Hippocampal formation (tissue), 2 donors: Measurements from ENCODE around the gene DPP8.
"Not testable (repeated sequence)": the region's sequence is repeated elsewhere in the genome, so short reads cannot be mapped to it uniquely, and the experiment has no call there.

Experiments
- DNase-seq, 2 donors: peaks; one replicate each; lab custom pipeline; 2025; lab: John Stamatoyannopoulos, UW

DPP8 gene

GRCh38 chr15:65516997-65517865 lies at the start of gene DPP8:
Gene DPP8, minus strand, starts transcription at chr15:65517689. Its CDS starts 5,136 bp downstream, at chr15:65512553.
- peak; percentile 91 to 94 for DNase-seq

- no peak for DNase-seq
These were observed 44.4 kb upstream of the DPP8 start for GRCh38 chr15:65561934-65562333.

DNA sequence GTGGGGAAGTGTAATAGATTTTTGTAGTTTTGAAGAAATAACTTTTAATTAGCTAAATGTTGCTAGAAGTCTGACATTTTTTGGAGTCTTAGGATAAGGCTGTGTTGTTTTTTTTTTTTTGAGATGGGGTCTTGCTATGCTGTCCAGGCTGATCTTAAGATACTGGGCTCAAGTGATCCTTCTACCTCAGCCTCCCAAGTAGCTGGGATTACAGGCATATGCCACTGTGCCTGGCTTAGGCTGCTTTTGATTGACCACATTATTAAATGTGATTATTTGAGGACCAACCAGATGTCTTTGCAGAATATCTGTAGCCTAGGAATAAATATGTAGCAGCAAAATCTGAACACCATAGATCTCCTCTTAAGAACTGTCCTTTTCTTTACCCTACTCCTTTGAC lies 42.5 kb upstream of the DPP8 start:
- DNase-seq, result no peak

GRCh38 chr15:65558997-65559760 lies 41.7 kb upstream of the DPP8 start:
- DNase-seq, result no peak

DNA sequence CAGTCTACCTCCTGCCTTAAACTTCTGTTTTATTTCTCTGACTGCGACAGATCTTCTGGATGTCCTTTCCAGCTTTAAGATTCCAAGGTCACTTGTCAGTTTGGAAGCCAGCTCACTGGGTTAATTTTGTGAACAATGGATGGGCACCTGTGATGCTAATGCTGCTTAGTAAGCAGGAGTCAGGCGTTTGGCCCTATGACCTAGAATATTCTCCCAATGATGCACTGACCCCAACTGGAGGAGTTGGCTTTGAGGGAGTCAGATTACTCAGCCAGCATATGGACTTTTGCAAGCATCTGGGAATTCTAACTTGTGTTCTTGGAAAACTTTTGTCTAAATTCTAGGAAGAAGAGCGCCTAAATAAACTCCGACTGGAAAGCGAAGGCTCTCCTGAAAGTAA lies 40.8 kb upstream of the DPP8 start:
- DNase-seq, result no peak

- DNase-seq, result no peak
These were observed 39.1 kb upstream of the DPP8 start for GRCh38 chr15:65556622-65557021.

- DNase-seq, result no peak
These were observed 36.2 kb upstream of the DPP8 start for GRCh38 chr15:65553691-65554090.

DNA sequence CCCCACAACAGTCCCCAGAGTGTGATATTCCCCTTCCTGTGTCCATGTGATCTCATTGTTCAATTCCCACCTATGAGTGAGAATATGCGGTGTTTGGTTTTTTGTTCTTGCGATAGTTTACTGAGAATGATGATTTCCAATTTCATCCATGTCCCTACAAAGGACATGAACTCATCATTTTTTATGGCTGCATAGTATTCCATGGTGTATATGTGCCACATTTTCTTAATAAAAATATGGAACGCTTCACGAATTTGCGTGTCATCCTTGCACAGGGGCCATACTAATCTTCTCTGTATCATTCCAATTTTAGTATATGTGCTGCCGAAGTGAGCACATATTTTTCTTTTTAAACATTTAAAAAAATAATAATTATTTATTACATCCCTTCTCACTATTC lies 35.4 kb upstream of the DPP8 start:
- not testable (repeated sequence) for DNase-seq

- DNase-seq, result no peak
These were observed 33.7 kb upstream of the DPP8 start for GRCh38 chr15:65551183-65551582.

DNA sequence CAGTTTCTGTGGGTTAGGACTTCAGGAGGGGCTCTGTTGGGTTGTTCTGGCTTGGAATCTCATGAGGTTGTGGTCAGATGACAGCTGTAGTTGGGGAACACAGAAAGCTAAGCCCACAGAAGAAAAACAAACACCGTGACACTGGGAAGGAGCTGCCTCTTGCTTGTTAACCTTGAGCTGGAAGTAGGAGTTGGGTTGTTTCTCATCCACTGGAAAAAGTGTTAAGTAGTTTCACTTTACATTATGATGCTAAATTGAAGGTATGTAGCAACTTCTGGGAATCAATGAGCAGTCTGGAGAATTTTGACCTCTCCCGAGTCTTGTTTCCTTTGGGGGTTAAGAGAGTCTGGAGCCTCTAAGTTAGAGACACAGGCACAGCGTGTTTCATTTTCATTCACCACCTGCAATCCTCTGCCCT lies 33.2 kb upstream of the DPP8 start:
- no peak for DNase-seq

GRCh38 chr15:65549288-65549687 lies 31.8 kb upstream of the DPP8 start:
- not testable (repeated sequence) for DNase-seq

DNA sequence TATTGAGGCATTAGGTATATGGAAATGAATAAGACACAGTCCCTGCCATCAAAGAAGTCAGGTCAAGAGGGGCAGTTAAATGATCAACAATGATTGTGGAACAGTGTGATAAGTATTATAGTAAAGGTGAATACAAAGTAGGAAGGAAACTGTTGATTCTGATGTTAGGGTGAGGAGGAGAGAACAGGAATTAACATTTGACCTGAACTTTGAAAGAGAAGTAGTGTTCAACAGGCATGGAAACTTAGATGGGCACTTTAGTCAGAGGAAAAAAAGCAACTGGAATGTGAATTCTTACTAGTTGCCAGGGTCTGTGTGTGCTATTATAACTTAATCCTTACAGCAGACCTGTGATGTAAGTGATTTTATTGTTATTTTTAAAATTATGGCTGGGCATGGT lies 30.4 kb upstream of the DPP8 start:
- DNase-seq, result no peak

DNA sequence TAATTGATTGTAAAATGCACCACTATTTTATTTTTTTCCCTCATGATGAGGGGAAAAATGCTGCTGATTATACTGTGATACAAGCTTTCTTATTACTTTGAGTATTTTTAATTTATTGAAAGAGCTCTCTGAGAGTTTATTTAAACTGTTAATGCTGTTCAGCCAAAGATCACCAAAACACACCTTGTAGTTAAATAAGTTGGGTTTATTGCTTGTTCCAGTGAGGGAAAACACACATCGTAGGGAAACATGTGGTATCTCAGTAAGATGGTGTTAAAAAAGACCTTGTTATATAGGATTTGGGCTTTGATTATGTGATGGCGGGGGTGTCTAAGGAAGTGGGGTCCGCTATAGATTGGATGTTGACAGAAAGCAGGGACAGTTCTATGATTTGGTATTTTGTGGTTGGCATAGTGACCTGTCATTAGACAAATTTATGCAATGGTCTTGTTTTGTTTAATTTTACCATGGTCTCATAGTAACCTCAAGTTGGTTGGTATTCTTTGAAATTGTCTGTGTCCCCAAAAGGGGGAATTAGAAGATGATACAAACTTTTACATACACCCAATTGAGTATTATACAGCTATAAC lies 23.8 kb upstream of the DPP8 start:
- DNase-seq, result no peak

GRCh38 chr15:65540314-65540713 lies 22.8 kb upstream of the DPP8 start:
- no peak for DNase-seq

GRCh38 chr15:65535192-65535591 lies 17.7 kb upstream of the DPP8 start:
- no peak for DNase-seq

DNA sequence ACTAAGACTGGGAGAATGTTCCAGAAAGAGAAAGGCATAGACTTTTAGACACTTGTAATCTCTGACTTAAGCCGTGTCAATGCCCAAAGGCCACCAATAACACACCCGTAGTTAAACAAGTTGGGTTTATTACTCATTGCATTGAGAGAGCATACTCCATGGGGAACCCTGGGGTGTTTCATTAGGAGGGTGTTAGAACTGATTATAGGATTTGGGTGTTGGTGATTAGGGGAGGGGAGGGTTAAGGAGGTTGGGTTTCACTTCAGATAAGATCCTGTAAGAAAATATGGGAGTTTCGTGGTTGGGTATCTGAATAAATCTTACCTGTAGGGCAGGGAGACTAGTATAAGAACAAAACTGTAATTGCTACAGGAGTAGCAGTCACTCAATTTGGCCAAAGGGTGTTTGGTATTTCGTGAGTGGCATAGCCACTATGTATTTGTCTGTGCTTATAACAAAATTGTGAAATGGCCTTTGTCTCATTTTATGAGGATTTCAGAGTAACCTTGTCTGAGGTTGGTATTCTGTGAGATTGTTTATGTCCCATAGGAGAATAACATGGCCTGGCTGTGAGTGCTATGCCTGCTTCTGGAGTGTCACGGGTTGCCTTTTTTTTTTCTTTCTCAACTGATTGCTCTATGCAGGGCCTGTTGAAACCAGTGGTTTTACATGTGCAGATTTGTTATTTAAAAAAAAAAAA lies 15.7 kb upstream of the DPP8 start:
- DNase-seq, result no peak

- DNase-seq, result no peak
These were observed 15.2 kb upstream of the DPP8 start for GRCh38 chr15:65532738-65533051.

GRCh38 chr15:65530318-65531111 lies 13.0 kb upstream of the DPP8 start, which contains the start of gene HACD3:
Gene HACD3, plus strand, starts transcription at chr15:65530463. Its CDS starts 169 bp downstream, at chr15:65530632.
- DNase-seq, result peak; percentile 67 to 87

DNA sequence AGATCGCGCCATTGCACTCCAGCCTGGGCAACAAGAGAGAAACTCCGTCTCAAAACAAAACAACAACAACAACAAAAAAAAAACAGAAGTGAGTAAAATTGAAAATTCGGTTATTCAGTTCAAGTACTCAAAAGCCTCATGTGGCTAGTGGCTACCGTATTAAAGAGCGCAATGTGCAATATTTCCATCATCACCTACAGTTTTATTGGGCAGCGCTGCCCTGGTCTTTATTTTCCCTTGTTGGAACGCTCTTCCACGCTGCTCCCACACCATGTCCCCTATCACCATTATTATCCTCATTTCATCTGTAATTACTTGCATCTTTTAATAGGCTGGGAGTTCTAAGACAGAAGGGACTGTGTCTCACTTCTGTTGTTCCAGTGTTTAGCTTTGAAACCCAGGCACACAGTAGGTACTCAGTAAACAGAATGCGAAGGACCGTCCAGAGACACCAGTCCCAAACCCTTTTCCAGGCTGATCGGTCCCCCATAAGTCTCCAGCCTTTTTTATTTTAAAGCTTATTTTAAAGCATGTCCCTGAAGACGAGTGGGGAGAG lies 12.4 kb upstream of the DPP8 start:
- no peak for DNase-seq

DNA sequence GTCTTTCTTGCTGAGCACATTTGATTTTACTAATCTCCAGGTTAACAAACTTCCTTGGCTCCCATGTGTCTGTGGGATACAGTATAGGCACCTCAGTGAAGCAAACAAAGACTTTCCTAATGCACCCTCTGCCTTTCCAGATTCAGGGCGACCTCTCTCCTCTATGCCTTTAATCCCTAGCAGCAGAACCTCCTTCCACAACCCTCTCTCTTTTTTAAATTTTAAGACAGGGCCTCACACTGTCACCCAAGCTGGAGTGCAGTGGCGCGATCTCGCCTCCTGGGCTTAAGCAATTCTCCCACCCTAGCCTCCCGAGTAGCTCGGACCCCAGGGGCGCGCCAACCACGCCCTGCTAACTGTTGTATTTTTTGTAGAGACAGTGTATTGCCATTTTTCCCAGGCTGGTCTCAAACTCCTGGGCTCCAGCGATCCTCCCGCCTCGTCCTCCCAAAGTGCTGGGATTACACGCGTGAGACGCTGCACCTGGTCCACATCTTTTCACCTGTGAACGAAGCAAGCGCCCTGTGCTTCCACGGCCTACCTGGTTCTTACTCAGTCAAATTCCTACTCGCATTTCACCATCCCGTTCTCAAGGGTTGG lies 11.1 kb upstream of the DPP8 start:
- no peak for DNase-seq

DNA sequence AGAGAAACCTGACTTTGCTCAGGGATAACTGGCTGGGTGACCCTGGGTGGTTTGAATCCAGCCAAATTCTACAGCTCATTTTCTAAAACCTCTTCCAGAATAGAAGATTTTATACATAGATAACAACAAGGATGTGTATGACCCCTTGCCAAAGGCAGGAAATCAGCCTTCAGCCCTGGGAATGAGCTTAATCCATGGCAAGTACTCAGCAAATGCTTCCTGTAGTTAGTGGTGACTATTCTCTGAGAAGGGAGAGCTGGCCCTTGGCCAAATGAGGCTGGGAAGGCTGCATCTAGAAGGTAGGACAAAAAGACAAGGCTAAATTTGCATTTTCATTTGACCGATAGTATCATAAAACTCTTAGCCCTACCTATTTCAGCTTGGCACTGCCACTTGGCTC lies 8.1 kb upstream of the DPP8 start:
- no peak for DNase-seq
